Coronary artery (tissue), 2 donors: ENCODE data around the gene TMCO6.

Source experiments
- DNase-seq: peaks from one replicate; pipeline ENCODE4 v3.0.0-alpha.2; 2017; ENCODE audit warnings: low spot score
- H3K27ac ChIP-seq, 2 donors: fragments of 200-600 bp; sonication (generic); one replicate each; pipeline ENCODE4 v1.5.1; 2016 to 2019
- H3K4me3 ChIP-seq: fragments of 200-600 bp; sonication (generic); 2 replicates; pipeline ENCODE4 v1.5.1; 2016; ENCODE audit warnings: mild to moderate bottlenecking, moderate library complexity
- CTCF ChIP-seq: fragments of 200-600 bp; sonication (generic); IDR thresholded peaks from one replicate; pipeline ENCODE4 v1.5.1; 2019; ENCODE audit warnings: antibody characterized with exemption

TMCO6 gene

DNA sequence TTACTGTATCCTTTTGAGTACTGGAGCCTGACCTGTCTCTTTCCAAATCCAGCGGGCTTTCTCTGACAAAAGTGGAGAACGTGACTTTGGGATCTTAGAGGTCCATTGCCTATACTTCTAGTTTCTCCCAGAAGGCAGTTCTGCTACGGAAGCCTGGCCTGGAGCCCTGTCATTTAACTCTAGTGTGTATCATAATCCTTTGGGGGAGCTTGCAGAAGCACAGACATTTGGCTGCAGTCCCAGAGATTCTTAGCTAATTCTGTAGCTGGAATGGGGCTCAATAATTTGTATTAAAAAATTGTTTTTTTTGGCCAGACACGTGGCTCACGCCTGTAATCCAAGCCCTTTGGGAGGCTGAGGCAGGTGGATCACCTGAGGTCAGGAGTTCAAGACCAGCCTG lies 55.0 kb downstream of the TMCO6 start:
- Histone ChIP-seq H3K27ac (no peak overlapping the region), H3K4me3 (no peak overlapping the region)
- DNase-seq = no peak
- no peak for TF ChIP-seq CTCF
